Measurements from ENCODE around the gene OSBPL2. TPM values are rescaled to one million over a fixed set of nuclear protein-coding genes. Genes with fewer than 3 reads are reported as not detected.

Gene OSBPL2
- total RNA-seq, 1 donor from 2014 or later, result 25.0 TPM

DNA sequence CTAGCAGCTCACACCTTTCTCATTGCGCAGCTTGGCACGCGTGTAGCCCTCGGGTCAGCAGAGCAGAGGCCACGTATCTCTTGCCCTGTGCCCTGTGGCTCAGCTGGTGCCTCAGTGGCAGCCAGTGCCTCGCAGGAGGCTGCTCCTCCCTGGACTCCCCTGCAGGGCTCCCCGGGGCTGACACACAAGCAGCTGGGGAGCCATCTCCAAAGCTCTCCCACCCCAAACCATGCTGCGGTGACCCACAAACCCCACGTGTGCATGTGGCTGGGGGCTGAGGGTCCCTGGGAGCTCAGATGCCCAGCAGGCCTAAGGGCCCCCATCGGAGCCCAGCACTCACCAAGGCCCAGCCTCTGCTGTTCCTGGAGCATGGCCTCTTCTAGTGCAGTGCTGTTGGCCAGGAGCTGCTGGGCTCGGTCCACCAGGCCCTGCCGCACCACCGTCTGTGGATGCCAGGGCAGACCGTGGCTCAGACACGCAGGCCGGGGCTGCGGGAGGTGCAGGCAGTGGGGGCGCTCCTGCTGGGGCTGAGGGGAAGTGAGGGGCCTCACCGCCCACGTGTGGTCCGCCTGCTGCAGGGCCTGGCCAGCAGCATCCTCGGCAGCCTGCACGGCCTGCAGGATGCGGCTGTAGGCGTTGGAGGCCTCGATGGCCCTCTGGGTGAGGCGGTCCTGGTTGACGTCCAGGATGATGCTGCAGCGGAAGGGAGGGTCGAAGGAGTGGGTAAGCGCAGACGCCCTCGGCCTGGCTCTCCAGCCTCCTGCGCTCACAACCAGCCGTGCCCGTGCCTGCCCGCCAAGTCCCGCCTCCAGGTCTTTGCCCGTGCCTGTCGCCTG lies 78.2 kb downstream of the OSBPL2 start:
- Histone ChIP-seq H3K27me3 (no peaks in the 10 kb centered on the region), H3K27ac (no peak overlapping the region), H3K9me3 (no peaks in the 10 kb centered on the region), H3K4me1 (no peaks in the 10 kb centered on the region), H3K36me3 (peaks cover 83 to 84% of the 10 kb centered on the region in 2 donors), H3K4me3 (no peak overlapping the region)
- no peak for DNase-seq (ENCODE audit: low spot score in 2 of 2)
- intact Hi-C loops (cut with DNase I), result no loop called here
- no peak for TF ChIP-seq CTCF (IDR thresholded peaks at IDR 0.05)

- no peak overlapping the region for H3K4me3 ChIP-seq
- H3K36me3 ChIP-seq, result peaks cover 83 to 84% of the 10 kb centered on the region in 2 donors
- no peaks in the 10 kb centered on the region for H3K9me3 ChIP-seq
- H3K27ac ChIP-seq, result no peak overlapping the region
- H3K4me1 ChIP-seq, result no peaks in the 10 kb centered on the region
- no peak for DNase-seq (ENCODE audit: low spot score in 2 of 2)
- H3K27me3 ChIP-seq, result no peaks in the 10 kb centered on the region
- intact Hi-C loops (cut with DNase I), result no loop called here
- no peak for TF ChIP-seq CTCF (IDR thresholded peaks at IDR 0.05)
These were observed 78.9 kb downstream of the OSBPL2 start for GRCh38 chr20:62317167-62317655.

DNA sequence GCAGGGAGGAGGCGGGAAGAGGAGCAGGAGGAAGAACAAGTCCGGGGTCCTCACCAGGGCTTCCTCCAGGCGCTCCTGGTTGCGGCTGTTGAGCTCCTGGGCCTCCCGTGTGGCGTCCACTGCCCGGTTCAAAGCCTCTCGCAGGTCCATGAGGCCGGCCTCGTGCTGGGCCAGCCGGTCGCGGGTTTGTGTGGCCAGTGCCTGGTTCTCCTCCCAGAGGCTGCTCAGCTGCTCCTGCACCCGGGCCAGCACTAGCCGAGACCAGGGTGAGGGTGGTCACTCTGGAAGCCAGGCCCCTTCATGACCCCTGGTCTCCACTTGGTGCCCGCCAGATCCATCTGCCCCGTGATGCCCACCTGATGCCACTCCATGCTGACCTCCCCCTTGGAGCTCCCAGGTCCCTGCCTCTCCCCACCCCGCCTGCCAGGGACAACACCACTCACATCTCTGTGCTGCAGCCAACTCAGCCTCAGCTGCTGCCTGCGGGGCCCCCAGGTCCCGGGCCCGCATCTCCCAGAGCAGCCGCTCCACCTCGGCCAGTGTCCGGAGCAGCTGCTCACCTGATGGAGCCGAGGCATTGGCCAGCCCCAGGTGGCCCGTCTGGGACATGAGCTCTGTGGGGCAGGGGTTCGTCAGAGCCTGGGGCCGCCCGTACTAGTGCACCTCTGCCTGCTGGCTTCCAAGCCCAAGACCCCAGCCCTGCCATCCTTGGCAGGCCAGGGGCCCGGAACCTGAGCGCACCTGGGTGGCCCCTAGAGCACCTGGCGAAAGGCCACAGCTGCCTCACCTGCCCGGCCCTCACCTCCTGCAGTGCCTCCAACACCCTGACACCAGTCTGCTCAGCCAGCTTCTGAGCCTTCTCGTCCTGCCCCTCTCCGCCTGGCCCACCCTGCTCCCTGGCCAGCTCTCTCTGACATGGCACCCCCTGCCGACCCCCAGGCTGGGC lies 80.4 kb downstream of the OSBPL2 start:
- Histone ChIP-seq H3K9me3 (no peaks in the 10 kb centered on the region), H3K27ac (no peak overlapping the region), H3K36me3 (peaks cover 80 to 84% of the 10 kb centered on the region in 2 donors), H3K4me1 (no peaks in the 10 kb centered on the region), H3K27me3 (no peaks in the 10 kb centered on the region), H3K4me3 (no peak overlapping the region)
- DNase-seq (ENCODE audit: low spot score in 2 of 2), result no peak
- intact Hi-C loops (cut with DNase I), result no loop called here
- TF ChIP-seq CTCF (IDR thresholded peaks at IDR 0.05), result no peak

DNA sequence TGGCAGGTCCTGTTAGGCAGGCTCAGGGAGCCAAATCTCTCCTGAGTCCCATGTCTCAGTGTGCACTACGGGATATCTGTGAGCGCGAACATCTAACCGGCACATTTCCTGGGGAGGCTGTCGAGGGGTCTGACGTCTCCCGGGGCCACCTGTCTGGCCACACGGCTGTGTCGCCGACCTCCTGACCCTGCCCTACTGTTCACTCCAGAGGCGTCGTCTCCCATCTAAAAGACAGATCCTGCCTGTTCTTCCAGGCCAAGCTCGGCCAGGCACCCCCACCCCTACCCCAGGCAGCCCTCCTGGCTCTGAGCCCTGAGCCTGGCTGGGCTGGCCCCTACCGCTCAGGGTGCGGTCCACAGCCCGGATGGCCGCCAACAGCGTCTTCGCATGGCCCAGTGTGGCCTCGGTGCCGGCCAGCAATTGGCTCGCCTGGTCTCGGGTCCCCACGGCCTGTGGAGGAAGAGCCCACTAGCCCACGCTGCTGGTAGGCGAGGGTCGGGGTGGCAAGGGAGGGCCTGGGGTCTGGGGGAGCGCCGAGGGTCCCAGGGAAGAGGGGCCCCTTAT lies 81.1 kb downstream of the OSBPL2 start:
- Histone ChIP-seq H3K27ac (no peak overlapping the region), H3K4me3 (no peak overlapping the region), H3K36me3 (peaks cover 82 to 85% of the 10 kb centered on the region in 2 donors), H3K27me3 (no peaks in the 10 kb centered on the region), H3K4me1 (no peaks in the 10 kb centered on the region), H3K9me3 (no peaks in the 10 kb centered on the region)
- DNase-seq (ENCODE audit: low spot score in 2 of 2), result no peak
- intact Hi-C loops (cut with DNase I), result no loop called here
- no peak for TF ChIP-seq CTCF (IDR thresholded peaks at IDR 0.05)

DNA sequence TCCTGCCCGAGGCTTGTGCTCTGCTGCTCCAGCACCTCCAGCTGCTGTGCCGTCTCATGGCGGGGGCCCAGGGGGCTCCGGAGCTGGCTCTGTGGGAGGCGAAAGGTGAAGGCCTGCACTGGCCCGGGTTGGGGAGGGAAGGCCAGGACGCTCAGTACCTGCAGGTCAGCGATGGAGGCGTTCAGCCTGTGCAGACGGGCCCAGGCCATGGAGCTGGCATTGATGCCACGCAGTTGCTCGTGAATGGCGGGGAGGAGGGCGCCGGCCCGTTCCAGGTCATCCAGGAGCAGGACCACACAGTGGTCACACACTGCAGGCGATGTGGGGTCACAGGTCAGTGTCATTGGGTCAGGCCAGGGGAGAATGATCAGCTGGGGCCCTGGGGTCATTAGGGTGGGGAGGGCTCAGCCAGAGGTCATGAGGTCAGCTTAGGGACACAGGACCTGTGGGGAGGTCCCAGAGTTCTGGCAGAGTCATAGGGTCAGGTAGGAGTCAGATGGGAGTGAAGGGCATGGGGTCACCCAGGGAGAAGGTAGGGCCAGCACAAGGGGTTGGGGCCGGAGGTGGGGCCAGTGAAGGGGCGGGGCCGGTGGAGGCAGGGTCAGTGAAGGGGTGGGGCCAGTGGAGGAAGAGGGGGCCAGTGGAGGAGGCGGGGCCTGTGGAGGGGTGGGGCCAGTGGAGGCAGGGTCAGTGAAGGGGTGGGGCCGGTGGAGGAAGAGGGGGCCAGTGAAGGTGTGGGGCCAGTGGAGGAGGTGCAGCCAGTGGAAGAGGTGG lies 82.4 kb downstream of the OSBPL2 start:
- TF ChIP-seq CTCF (IDR thresholded peaks at IDR 0.05), result no peak
- intact Hi-C loops (cut with DNase I), result no loop called here
- Histone ChIP-seq H3K4me1 (no peaks in the 10 kb centered on the region), H3K27me3 (no peaks in the 10 kb centered on the region), H3K9me3 (no peaks in the 10 kb centered on the region), H3K4me3 (no peak overlapping the region), H3K36me3 (peaks cover 81 to 85% of the 10 kb centered on the region in 2 donors), H3K27ac (peak overlapping the region in 1 of 2 donors; percentile 7)
- no peak for DNase-seq (ENCODE audit: low spot score in 2 of 2)
